Testis (tissue), 3 donors: Measurements from ENCODE around the gene HSPG2. TPM values are rescaled to one million over a fixed set of nuclear protein-coding genes. Genes with fewer than 3 reads are reported as not detected.

Experiments used
- DNase-seq: peaks from one replicate; pipeline ENCODE4 v3.0.0-alpha.2; 2019
- H3K27ac ChIP-seq, 2 donors: fragments of 200-600 bp; sonication (generic); one replicate each; pipeline ENCODE4 v1.5.1; 2019
- H3K27me3 ChIP-seq: fragments of 200-600 bp; sonication (generic); one replicate; pipeline ENCODE4 v1.5.1; 2019
- H3K36me3 ChIP-seq: fragments of 200-600 bp; sonication (generic); one replicate; pipeline ENCODE4 v1.5.1; 2017; ENCODE audit warnings: low read depth; ENCODE audit errors: missing control alignments
- H3K4me1 ChIP-seq: fragments of 200-600 bp; sonication (generic); one replicate; pipeline ENCODE4 v1.5.1; 2019
- H3K4me3 ChIP-seq, 2 donors: fragments of 200-600 bp; sonication (generic); one replicate each; pipeline ENCODE4 v1.5.1; 2017 to 2019
- H3K9me3 ChIP-seq: fragments of 200-600 bp; sonication (generic); one replicate; pipeline ENCODE4 v1.5.1; 2017
- CTCF ChIP-seq, 3 experiments: fragments of 450-650 bp in 2 of 3; fragments of 200-600 bp in 1 of 3; sonication (generic) in 1 of 3; IDR thresholded peaks; one replicate each; pipeline ENCODE4 v1.5.1; 2016 to 2019; ENCODE audit warnings: antibody characterized with exemption in 3 of 3, mild to moderate bottlenecking in 2 of 3, moderate library complexity in 1 of 3
- POLR2A ChIP-seq: fragments of 450-650 bp; IDR thresholded peaks from one replicate; pipeline ENCODE4 v1.6.1; 2017; ENCODE audit warnings: antibody characterized with exemption, mild to moderate bottlenecking, moderate library complexity
- WGBS, 2 donors: methylation state at CpG; one replicate each; pipeline ENCODE4 v1.1.5; 2018; 5-methylcytosine and 5-hydroxymethylcytosine counted together
- intact Hi-C: fragments of 100-400 bp; cut with DNase I; formaldehyde crosslinking; loops from one replicate; pipeline ENCODE4 v1.15.1; 2023; ENCODE audit warnings: low total_unique reads
- polyA plus RNA-seq: library from polyadenylated mRNA; stranded (reverse); fragments of 350-450 nt; fragmentation: Illumina TruSeq; extraction: RNeasy Lipid Tissue Mini Kit (QIAGEN cat#74804); gene quantifications from one replicate; pipeline ENCODE4 v1.2.3, GENCODE V29; 2014; ENCODE audit warnings: low read depth, low replicate concordance; ENCODE audit not compliant: insufficient read depth
- total RNA-seq, 2 donors: library from RNA; depleted of rRNA; stranded (reverse); fragments of >200 nt; gene quantifications; one replicate each; pipeline ENCODE4 v1.2.3, GENCODE V29; 2016

HSPG2 gene
- total and polyA plus RNA-seq, 3 donors from 2014 or later: 51.8 to 72.1 (median 54.2) TPM

DNA sequence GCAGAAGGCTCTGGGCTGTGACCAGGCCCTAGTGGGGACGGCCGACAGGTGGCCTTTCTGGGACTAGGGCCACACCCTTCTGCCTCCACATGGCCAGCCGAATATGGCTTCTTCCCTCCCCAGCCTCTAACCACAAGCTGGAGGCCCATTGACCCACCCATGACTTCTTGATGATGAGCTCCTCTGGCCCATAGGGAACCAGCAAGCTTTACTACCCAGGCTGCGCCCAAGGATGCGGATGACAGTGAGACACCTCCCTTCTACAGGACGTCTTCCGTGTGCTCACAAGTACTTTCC lies 84.0 kb downstream of the HSPG2 start:
- no peak overlapping the region for H3K27ac ChIP-seq

GRCh38 chr1:21852282-21853130 lies 84.6 kb downstream of the HSPG2 start:
- H3K27me3 ChIP-seq: no peaks in the 10 kb centered on the region
- H3K9me3 ChIP-seq: no peaks in the 10 kb centered on the region
- no peaks in the 10 kb centered on the region for H3K36me3 ChIP-seq
- TF ChIP-seq CTCF (IDR thresholded peaks at IDR 0.05): no peak
- no peak for TF ChIP-seq POLR2A
- intact Hi-C loops: no loop called here
- no peak for DNase-seq
- no peak overlapping the region for H3K4me3 ChIP-seq
- H3K27ac ChIP-seq: no peak overlapping the region
- H3K4me1 ChIP-seq: no peaks in the 10 kb centered on the region
- WGBS, 2 donors: 74 to 92% methylated on average over 6 to 29 of the region's 29 CpGs

More for the DNA sequence above, 84.0 kb downstream of the HSPG2 start:
- no peaks in the 10 kb centered on the region for H3K4me1 ChIP-seq
- WGBS, 2 donors: 90 to 95% methylated on average over 5 to 7 of the region's 7 CpGs
- no peak for DNase-seq
- no peaks in the 10 kb centered on the region for H3K27me3 ChIP-seq
- intact Hi-C loops: no loop called here
- no peaks in the 10 kb centered on the region for H3K36me3 ChIP-seq
- no peak for TF ChIP-seq CTCF (IDR thresholded peaks at IDR 0.05)
- H3K4me3 ChIP-seq: no peak overlapping the region
- no peaks in the 10 kb centered on the region for H3K9me3 ChIP-seq

GRCh38 chr1:21851430-21852250 lies 85.5 kb downstream of the HSPG2 start:
- TF ChIP-seq CTCF (IDR thresholded peaks at IDR 0.05) (no peak), POLR2A (no peak)
- no peaks in the 10 kb centered on the region for H3K9me3 ChIP-seq
- intact Hi-C loops: no loop called here
- no peaks in the 10 kb centered on the region for H3K27me3 ChIP-seq
- 95 to 100% methylated on average over 5 to 30 of the region's 33 CpGs for WGBS, 2 donors
- no peaks in the 10 kb centered on the region for H3K4me1 ChIP-seq
- H3K27ac ChIP-seq: no peak overlapping the region
- H3K36me3 ChIP-seq: no peaks in the 10 kb centered on the region
- DNase-seq: no peak
- no peak overlapping the region for H3K4me3 ChIP-seq

DNA sequence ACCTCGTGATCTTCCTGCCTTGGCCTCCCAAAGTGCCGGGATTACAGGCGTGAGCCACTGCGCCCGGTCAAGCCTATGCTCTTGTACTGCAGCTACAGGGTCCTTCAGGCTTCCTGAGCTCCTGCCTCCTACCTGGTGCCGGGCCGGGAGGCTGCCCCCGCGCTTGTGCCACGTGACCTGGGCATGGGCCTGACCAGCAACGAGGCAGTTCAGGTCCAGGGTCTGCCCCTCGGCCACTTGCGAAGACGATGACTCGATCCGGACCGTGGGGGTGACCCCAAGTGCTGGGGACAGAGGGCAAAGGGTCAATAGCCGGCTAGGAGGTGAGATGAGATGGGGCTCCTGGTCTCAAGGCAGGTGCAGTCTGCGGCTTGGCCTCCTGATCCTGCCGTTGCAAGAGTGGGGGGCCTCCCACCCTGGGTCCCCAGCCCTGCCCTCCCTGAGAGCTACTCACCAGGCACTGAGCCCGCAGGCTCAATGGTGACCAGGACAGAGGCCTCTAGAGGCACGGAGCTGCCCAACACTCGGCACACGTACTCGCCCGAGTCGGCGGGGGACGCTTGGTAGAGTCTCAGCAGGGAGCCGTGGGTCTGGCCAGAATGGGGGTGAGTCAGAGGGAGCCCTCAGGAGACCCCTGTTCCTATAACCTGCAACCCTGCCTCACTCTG lies 87.1 kb downstream of the HSPG2 start:
- WGBS, 2 donors: 92 to 93% methylated on average over 23 to 30 of the region's 30 CpGs
- no peak overlapping the region for H3K4me3 ChIP-seq
- H3K27ac ChIP-seq: no peak overlapping the region
- H3K36me3 ChIP-seq: no peaks in the 10 kb centered on the region
- no peaks in the 10 kb centered on the region for H3K27me3 ChIP-seq
- TF ChIP-seq CTCF (IDR thresholded peaks at IDR 0.05) (no peak), POLR2A (no peak)
- no peaks in the 10 kb centered on the region for H3K9me3 ChIP-seq
- no peak for DNase-seq
- H3K4me1 ChIP-seq: no peaks in the 10 kb centered on the region
- intact Hi-C loops: no loop called here
